ENCODE measurements around the gene NOX3.
"Not testable (repeated sequence)": the region's sequence is repeated elsewhere in the genome, so short reads cannot be mapped to it uniquely, and the experiment has no call there.

DNA sequence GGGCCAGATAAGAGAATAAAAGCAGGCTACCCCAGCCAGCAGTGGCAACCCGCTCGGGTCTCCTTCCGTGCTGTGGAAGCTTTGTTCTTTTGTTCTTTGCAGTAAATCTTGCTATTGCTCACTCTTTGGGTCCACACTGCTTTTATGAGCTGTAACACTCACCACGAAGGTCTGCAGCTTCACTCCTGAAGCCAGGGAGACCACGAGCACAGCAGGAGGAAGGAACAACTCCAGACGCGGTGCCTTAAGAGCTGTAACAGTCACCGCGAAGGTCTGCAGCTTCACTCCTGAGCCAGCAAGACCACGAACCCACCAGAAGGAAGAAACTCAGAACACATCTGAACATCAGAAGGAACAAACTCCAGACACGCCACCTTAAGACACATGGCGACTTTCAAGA, 91.6 kb downstream of the NOX3 start:
- TF ChIP-seq, protein P1, sequence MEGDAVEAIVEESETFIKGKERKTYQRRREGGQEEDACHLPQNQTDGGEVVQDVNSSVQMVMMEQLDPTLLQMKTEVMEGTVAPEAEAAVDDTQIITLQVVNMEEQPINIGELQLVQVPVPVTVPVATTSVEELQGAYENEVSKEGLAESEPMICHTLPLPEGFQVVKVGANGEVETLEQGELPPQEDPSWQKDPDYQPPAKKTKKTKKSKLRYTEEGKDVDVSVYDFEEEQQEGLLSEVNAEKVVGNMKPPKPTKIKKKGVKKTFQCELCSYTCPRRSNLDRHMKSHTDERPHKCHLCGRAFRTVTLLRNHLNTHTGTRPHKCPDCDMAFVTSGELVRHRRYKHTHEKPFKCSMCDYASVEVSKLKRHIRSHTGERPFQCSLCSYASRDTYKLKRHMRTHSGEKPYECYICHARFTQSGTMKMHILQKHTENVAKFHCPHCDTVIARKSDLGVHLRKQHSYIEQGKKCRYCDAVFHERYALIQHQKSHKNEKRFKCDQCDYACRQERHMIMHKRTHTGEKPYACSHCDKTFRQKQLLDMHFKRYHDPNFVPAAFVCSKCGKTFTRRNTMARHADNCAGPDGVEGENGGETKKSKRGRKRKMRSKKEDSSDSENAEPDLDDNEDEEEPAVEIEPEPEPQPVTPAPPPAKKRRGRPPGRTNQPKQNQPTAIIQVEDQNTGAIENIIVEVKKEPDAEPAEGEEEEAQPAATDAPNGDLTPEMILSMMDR (IDR thresholded peaks at IDR 0.05), result not testable (repeated sequence)
- TF ChIP-seq POLR2AphosphoS5, POLR2A, EP300 (IDR thresholded peaks at IDR 0.05): not testable (repeated sequence)

All from upper lobe of left lung (tissue), 4 donors.